Occipital lobe (tissue), 2 donors: ENCODE data around the gene HLA-C. TPM values are rescaled to one million over a fixed set of nuclear protein-coding genes. Genes with fewer than 3 reads are reported as not detected.
"Not testable (repeated sequence)": the region's sequence is repeated elsewhere in the genome, so short reads cannot be mapped to it uniquely, and the experiment has no call there.

Source experiments
- DNase-seq: peaks from one replicate; lab custom pipeline; 2025; lab: John Stamatoyannopoulos, UW
- total RNA-seq: library from RNA; depleted of rRNA; stranded (reverse); fragments of >200 nt; gene quantifications from one replicate; pipeline ENCODE4 v1.2.3, GENCODE V29; 2014

HLA-C gene
- total RNA-seq, 1 donor from 2014 or later: 28.1 TPM

- DNase-seq: no peak
Measured at GRCh38 chr6:31270788-31271640, 878 bp downstream of the HLA-C start.

GRCh38 chr6:31268836-31269235 lies 3.1 kb downstream of the HLA-C start:
- DNase-seq: no peak

- no peak for DNase-seq
Measured at GRCh38 chr6:31268369-31268765, 3.5 kb downstream of the HLA-C start.

- DNase-seq: no peak
Measured at GRCh38 chr6:31267651-31268368, 4.1 kb downstream of the HLA-C start.

GRCh38 chr6:31266567-31267360 lies 5.1 kb downstream of the HLA-C start:
- no peak for DNase-seq

- no peak for DNase-seq
Measured at GRCh38 chr6:31265926-31266325, 6.0 kb downstream of the HLA-C start.

- not testable (repeated sequence) for DNase-seq
Measured at GRCh38 chr6:31263346-31263933, 8.5 kb downstream of the HLA-C start.

GRCh38 chr6:31259995-31260394 lies 11.9 kb downstream of the HLA-C start:
- not testable (repeated sequence) for DNase-seq

GRCh38 chr6:31252625-31253024 lies 19.3 kb downstream of the HLA-C start:
- no peak for DNase-seq

GRCh38 chr6:31251261-31251660 lies 20.6 kb downstream of the HLA-C start:
- no peak for DNase-seq

- no peak for DNase-seq
Measured at GRCh38 chr6:31249184-31249583, 22.7 kb downstream of the HLA-C start.

- DNase-seq: no peak
Measured at GRCh38 chr6:31247813-31248212, 24.1 kb downstream of the HLA-C start.

- no peak for DNase-seq
Measured at GRCh38 chr6:31246051-31246521, 25.8 kb downstream of the HLA-C start.

GRCh38 chr6:31243508-31243907 lies 28.4 kb downstream of the HLA-C start:
- no peak for DNase-seq

- DNase-seq: no peak
Measured at GRCh38 chr6:31239854-31240253, 32.0 kb downstream of the HLA-C start.

GRCh38 chr6:31234101-31234500 lies 37.8 kb downstream of the HLA-C start:
- DNase-seq: not testable (repeated sequence)

GRCh38 chr6:31228476-31228875 lies 43.4 kb downstream of the HLA-C start:
- no peak for DNase-seq

GRCh38 chr6:31227143-31227542 lies 44.7 kb downstream of the HLA-C start:
- no peak for DNase-seq

GRCh38 chr6:31225735-31226134 lies 46.2 kb downstream of the HLA-C start:
- no peak for DNase-seq

- DNase-seq: no peak
Measured at GRCh38 chr6:31222496-31222895, 49.4 kb downstream of the HLA-C start.
